GM18526 (cell line): ENCODE data around the gene ARHGAP8.

ENCODE experiments used
- POLR2A ChIP-seq: IDR thresholded peaks from 3 replicates; pipeline ENCODE4 v1.6.1; 2011; ENCODE audit not compliant: insufficient read length; ENCODE audit errors: extremely low read depth

Gene ARHGAP8

GRCh38 chr22:44840611-44841322 lies 88.4 kb downstream of the ARHGAP8 start:
- TF ChIP-seq POLR2A, result no peak

GRCh38 chr22:44842417-44842816 lies 90.0 kb downstream of the ARHGAP8 start:
- no peak for TF ChIP-seq POLR2A

- no peak for TF ChIP-seq POLR2A
These were observed 92.8 kb downstream of the ARHGAP8 start for GRCh38 chr22:44845191-44845590.

- TF ChIP-seq POLR2A, result no peak
These were observed 93.7 kb downstream of the ARHGAP8 start for GRCh38 chr22:44845796-44846720.

GRCh38 chr22:44846726-44847275 lies 94.4 kb downstream of the ARHGAP8 start:
- TF ChIP-seq POLR2A, result no peak

- no peak for TF ChIP-seq POLR2A
These were observed 95.0 kb downstream of the ARHGAP8 start for GRCh38 chr22:44847380-44847779.

GRCh38 chr22:44847892-44848291 lies 95.5 kb downstream of the ARHGAP8 start:
- TF ChIP-seq POLR2A, result no peak

- TF ChIP-seq POLR2A, result no peak
These were observed 95.9 kb downstream of the ARHGAP8 start for GRCh38 chr22:44848296-44848741.

- no peak for TF ChIP-seq POLR2A
These were observed 96.5 kb downstream of the ARHGAP8 start for GRCh38 chr22:44848791-44849420.

- TF ChIP-seq POLR2A, result no peak
These were observed 98.6 kb downstream of the ARHGAP8 start for GRCh38 chr22:44850946-44851345.

- no peak for TF ChIP-seq POLR2A
These were observed 103.5 kb downstream of the ARHGAP8 start for GRCh38 chr22:44855855-44856254.

- TF ChIP-seq POLR2A, result no peak
These were observed 107.3 kb downstream of the ARHGAP8 start for GRCh38 chr22:44859641-44860040.

- TF ChIP-seq POLR2A, result no peak
These were observed 107.9 kb downstream of the ARHGAP8 start for GRCh38 chr22:44860311-44860710.

- TF ChIP-seq POLR2A, result no peak
These were observed 108.9 kb downstream of the ARHGAP8 start for GRCh38 chr22:44861245-44861644.

- TF ChIP-seq POLR2A, result no peak
These were observed 109.9 kb downstream of the ARHGAP8 start for GRCh38 chr22:44862281-44862680.

GRCh38 chr22:44862981-44863860 lies 110.8 kb downstream of the ARHGAP8 start:
- no peak for TF ChIP-seq POLR2A
